H1 (cell line): ENCODE measurements around the gene NCEH1.
"Not testable (repeated sequence)": the region's sequence is repeated elsewhere in the genome, so short reads cannot be mapped to it uniquely, and the experiment has no call there.

Experiments used
- EP300 ChIP-seq, 2 experiments: IDR thresholded peaks; 1 replicate in 1 of 2; 2 replicates in 1 of 2; pipeline ENCODE4 v1.6.1; 2011 to 2012; ENCODE audit warnings: low read depth in 2 of 2, low read length in 2 of 2, mild to moderate bottlenecking in 2 of 2, borderline replicate concordance in 1 of 2, inconsistent platforms in 1 of 2, moderate library complexity in 1 of 2
- TF ChIP-seq, protein P1 (sequence below), 3 experiments: IDR thresholded peaks; 1 replicate in 2 of 3; 2 replicates in 1 of 3; pipeline versions ENCODE4 v1.5.1 to v1.6.1; 2011; ENCODE audit warnings: low read length in 3 of 3, mild to moderate bottlenecking in 3 of 3, inconsistent platforms in 2 of 3, low read depth in 1 of 3, moderate library complexity in 1 of 3; ENCODE audit not compliant: insufficient read depth in 1 of 3; ENCODE audit errors: control extremely low read depth in 1 of 3

DNA sequence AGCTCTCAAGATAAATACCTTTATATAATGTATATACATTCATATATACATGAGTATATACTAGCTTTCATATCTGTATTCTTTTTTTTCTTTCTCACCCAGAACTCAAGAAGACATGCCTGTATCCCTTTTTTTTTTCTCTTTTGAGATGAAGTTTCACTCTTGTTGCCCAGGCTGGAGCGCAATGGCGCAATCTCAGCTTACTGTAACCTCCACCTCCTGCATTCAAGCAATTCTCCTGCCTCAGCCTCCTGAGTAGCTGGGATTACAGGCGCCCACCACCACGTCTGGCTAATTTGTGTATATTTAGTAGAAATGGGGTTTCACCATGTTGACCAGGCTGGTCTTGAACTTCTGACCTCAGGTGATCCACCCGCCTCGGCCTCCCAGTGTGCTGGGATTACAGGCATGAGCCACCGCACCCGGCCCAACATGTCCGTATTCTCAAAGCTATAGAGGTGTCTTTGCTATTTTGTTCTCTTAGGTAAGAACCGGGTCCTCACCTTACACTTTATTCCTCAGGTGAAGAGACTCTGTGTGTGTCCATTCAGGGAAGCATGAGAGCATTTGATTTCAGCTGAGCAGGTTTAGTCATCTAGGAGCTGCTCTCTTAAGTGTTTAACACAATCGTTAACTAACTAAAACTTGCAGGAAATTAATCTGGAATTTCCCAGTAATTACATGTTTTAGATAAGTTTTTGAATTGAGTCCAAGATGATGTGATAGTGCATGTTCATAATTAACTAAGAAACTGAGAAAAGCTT is 115.8 kb downstream of the NCEH1 start:
- TF ChIP-seq, protein P1, sequence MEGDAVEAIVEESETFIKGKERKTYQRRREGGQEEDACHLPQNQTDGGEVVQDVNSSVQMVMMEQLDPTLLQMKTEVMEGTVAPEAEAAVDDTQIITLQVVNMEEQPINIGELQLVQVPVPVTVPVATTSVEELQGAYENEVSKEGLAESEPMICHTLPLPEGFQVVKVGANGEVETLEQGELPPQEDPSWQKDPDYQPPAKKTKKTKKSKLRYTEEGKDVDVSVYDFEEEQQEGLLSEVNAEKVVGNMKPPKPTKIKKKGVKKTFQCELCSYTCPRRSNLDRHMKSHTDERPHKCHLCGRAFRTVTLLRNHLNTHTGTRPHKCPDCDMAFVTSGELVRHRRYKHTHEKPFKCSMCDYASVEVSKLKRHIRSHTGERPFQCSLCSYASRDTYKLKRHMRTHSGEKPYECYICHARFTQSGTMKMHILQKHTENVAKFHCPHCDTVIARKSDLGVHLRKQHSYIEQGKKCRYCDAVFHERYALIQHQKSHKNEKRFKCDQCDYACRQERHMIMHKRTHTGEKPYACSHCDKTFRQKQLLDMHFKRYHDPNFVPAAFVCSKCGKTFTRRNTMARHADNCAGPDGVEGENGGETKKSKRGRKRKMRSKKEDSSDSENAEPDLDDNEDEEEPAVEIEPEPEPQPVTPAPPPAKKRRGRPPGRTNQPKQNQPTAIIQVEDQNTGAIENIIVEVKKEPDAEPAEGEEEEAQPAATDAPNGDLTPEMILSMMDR (IDR thresholded peaks at IDR 0.05; ENCODE audit: control extremely low read depth in 1 of 3, insufficient read depth in 1 of 3, low read depth in 1 of 3, low read length in 3 of 3), result not testable (repeated sequence)
- not testable (repeated sequence) for TF ChIP-seq EP300 (IDR thresholded peaks at IDR 0.05; ENCODE audit: borderline replicate concordance in 1 of 2, low read depth in 2 of 2, low read length in 2 of 2)
